Fibroblast of lung (primary cell): ENCODE data around the gene BLOC1S1. TPM values are rescaled to one million over a fixed set of nuclear protein-coding genes. Genes with fewer than 3 reads are reported as not detected.

Source experiments
- DNase-seq, 2 donors: peaks; one replicate each; pipeline versions ENCODE4 v3.0.0 to v3.0.0-alpha.2; 2010; ENCODE audit warnings: low read depth in 2 of 2
- H2AFZ ChIP-seq: 2 replicates; pipeline ENCODE4 v1.5.1; 2012; ENCODE audit warnings: low read length, control low read depth, inconsistent platforms
- H3K27ac ChIP-seq: 2 replicates; pipeline ENCODE4 v1.5.1; 2011; ENCODE audit warnings: low read length, control low read depth; ENCODE audit not compliant: insufficient read depth
- H3K27me3 ChIP-seq: 2 replicates; pipeline ENCODE4 v1.5.1; 2011; ENCODE audit warnings: mild to moderate bottlenecking, low read length; ENCODE audit not compliant: control insufficient read depth, insufficient read depth
- H3K36me3 ChIP-seq: 2 replicates; pipeline ENCODE4 v1.5.1; 2011; ENCODE audit warnings: low read length; ENCODE audit not compliant: control insufficient read depth, insufficient read depth
- H3K4me1 ChIP-seq: 2 replicates; pipeline ENCODE4 v1.5.1; 2011; ENCODE audit warnings: low read length; ENCODE audit not compliant: control insufficient read depth, insufficient read depth; ENCODE audit errors: extremely low read depth
- H3K4me2 ChIP-seq: 2 replicates; pipeline ENCODE4 v1.5.1; 2011; ENCODE audit warnings: low read length, control low read depth; ENCODE audit not compliant: insufficient read depth; ENCODE audit errors: extremely low read depth
- H3K4me3 ChIP-seq, 4 experiments: fragments of 200-600 bp in 1 of 4; sonication (generic) in 1 of 4; replicated peaks in 1 of 4; 2 replicates each; pipeline ENCODE4 v1.5.1; 2011 to 2016; ENCODE audit warnings: low read length in 4 of 4, low read depth in 3 of 4, mild to moderate bottlenecking in 3 of 4, control low read depth in 2 of 4, inconsistent platforms in 1 of 4, mixed read lengths in 1 of 4; ENCODE audit not compliant: insufficient read depth in 1 of 4; ENCODE audit errors: control extremely low read depth in 1 of 4
- H3K79me2 ChIP-seq: 2 replicates; pipeline ENCODE4 v1.5.1; 2012; ENCODE audit warnings: mild to moderate bottlenecking, low read length, inconsistent platforms; ENCODE audit not compliant: control insufficient read depth, insufficient read depth
- H3K9ac ChIP-seq: 2 replicates; pipeline ENCODE4 v1.5.1; 2011; ENCODE audit warnings: mild to moderate bottlenecking, low read length, control low read depth; ENCODE audit not compliant: insufficient read depth
- H3K9me3 ChIP-seq: 2 replicates; pipeline ENCODE4 v1.5.1; 2012; ENCODE audit warnings: low read depth, low read length; ENCODE audit not compliant: control insufficient read depth, insufficient read depth
- H4K20me1 ChIP-seq: 2 replicates; pipeline ENCODE4 v1.5.1; 2011; ENCODE audit warnings: low read length; ENCODE audit not compliant: control insufficient read depth, insufficient read depth; ENCODE audit errors: extremely low read depth
- EZH2 ChIP-seq: IDR thresholded peaks from 2 replicates; pipeline ENCODE4 v1.5.1; 2012; ENCODE audit warnings: low read length, control low read depth, mild to moderate bottlenecking; ENCODE audit errors: missing control alignments
- polyA plus RNA-seq, 2 donors: library from polyadenylated mRNA; depleted of rRNA in 1 of 2; stranded (reverse) in 1 of 2; unstranded in 1 of 2; fragments of >200 nt; gene quantifications; 2 replicates each; pipeline ENCODE4 v1.2.1, GENCODE V29; 2011 to 2012; ENCODE audit warnings: missing spikeins in 1 of 2
- total RNA-seq: library from RNA; depleted of rRNA; stranded (reverse); fragments of >200 nt; gene quantifications from 2 replicates; pipeline ENCODE4 v1.2.1, GENCODE V29; 2014
- TF ChIP-seq, protein P1 (sequence below), 2 donors: IDR thresholded peaks in 1 of 2; conservative IDR thresholded peaks in 1 of 2; 1 replicate in 1 of 2; 2 replicates in 1 of 2; pipeline ENCODE4 v1.5.1; 2011 to 2012; ENCODE audit warnings: low read length in 2 of 2, control low read depth in 1 of 2, inconsistent platforms in 1 of 2, low read depth in 1 of 2, mild to moderate bottlenecking in 1 of 2

Gene BLOC1S1
- total and polyA plus RNA-seq, 2 donors (not counting 1 experiment from before 2014, with no cell fraction given) = 103 to 163 TPM

DNA sequence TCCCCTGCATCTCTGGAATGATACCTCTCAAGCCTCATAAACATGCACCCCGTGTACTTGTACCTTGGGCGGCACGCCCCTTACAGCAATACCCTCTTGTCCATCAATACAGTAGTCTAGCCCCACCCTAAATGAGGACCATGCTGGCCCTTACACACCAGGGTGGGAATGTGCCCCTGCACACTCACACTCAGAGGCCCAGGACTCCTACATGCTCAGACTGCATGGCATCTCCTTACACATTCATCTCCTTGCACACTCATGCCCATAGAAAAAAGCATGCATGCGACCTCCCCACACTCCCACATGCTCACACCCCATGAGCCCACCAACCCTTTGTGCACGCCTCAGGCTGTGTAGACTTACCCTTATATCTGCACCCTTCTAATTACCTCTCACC is 30.2 kb upstream of the BLOC1S1 start:
- Histone ChIP-seq H3K4me2 (no peak overlapping the region), H4K20me1 (no peaks in the 10 kb centered on the region), H3K4me3 (no peak overlapping the region), H3K9me3 (no peaks in the 10 kb centered on the region), H3K27me3 (no peaks in the 10 kb centered on the region), H3K79me2 (no peaks in the 10 kb centered on the region), H3K36me3 (peaks cover 2% of the 10 kb centered on the region), H3K9ac (no peak overlapping the region), H3K27ac (no peak overlapping the region), H3K4me1 (no peaks in the 10 kb centered on the region), H2AFZ (no peak overlapping the region)
- DNase-seq = no peak
- TF ChIP-seq, protein P1, sequence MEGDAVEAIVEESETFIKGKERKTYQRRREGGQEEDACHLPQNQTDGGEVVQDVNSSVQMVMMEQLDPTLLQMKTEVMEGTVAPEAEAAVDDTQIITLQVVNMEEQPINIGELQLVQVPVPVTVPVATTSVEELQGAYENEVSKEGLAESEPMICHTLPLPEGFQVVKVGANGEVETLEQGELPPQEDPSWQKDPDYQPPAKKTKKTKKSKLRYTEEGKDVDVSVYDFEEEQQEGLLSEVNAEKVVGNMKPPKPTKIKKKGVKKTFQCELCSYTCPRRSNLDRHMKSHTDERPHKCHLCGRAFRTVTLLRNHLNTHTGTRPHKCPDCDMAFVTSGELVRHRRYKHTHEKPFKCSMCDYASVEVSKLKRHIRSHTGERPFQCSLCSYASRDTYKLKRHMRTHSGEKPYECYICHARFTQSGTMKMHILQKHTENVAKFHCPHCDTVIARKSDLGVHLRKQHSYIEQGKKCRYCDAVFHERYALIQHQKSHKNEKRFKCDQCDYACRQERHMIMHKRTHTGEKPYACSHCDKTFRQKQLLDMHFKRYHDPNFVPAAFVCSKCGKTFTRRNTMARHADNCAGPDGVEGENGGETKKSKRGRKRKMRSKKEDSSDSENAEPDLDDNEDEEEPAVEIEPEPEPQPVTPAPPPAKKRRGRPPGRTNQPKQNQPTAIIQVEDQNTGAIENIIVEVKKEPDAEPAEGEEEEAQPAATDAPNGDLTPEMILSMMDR (conservative IDR thresholded peaks at IDR 0.05 in 1 of 2, IDR thresholded peaks at IDR 0.05 in 1 of 2; ENCODE audit: low read depth in 1 of 2, low read length in 2 of 2) = no peak
- TF ChIP-seq EZH2 = no peak

DNA sequence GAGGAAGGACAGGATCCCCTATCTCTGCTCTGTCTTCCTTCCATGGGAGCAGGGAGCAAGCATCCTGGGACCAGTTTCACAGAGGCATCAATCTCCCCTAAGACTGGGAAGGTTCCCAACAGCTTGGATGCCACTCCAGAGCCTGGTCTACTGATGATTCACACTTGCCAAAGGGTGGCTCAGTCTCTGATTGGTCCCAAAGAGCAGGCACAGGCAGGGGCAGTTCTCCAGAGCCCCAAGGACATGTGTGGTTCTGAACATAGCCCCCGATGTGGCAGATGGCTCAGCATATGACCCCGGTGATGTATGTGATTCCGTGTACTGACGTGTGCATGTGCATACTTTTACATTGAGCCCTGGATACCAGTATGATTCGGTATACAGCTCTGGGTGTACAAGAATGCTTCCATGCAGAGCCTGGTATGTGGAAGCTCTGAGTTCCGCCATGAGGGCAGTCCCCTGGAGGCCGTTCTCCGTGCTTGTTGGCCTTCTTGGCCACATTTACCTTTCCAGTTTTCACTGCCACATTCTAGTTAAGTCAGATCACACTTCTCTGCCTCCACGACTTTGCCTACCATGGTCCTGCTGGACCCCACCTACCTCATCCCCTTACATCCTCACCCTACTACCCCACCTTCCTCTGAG is 29.4 kb upstream of the BLOC1S1 start:
- Histone ChIP-seq H3K4me3 (no peak overlapping the region), H3K79me2 (no peaks in the 10 kb centered on the region), H3K9me3 (no peaks in the 10 kb centered on the region), H3K4me2 (no peak overlapping the region), H3K4me1 (no peaks in the 10 kb centered on the region), H3K9ac (no peak overlapping the region), H3K27me3 (no peaks in the 10 kb centered on the region), H3K36me3 (peaks cover 2% of the 10 kb centered on the region), H3K27ac (no peak overlapping the region), H2AFZ (no peak overlapping the region), H4K20me1 (no peaks in the 10 kb centered on the region)
- no peak for TF ChIP-seq EZH2
- no peak for DNase-seq

DNA sequence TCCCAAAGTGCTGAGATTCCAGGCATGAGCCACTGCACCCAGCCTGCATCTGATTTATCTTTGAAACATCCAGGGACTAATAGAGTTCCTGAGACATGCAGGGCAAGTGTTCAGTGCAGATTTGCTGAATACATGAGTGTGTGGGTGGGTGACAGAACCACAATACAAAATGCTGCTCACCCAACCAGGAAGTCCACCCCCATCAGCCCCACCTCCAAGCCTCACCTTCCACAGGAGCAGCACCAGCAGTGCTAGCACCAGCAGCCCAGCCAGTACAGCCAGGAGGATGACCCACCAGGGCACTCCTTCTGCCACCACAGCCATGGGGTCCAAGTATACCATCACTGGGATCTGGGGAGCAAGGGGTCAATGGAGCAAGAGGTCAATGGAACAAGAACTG is 28.1 kb upstream of the BLOC1S1 start:
- Histone ChIP-seq H4K20me1 (no peaks in the 10 kb centered on the region), H3K9me3 (no peaks in the 10 kb centered on the region), H3K4me2 (no peak overlapping the region), H3K36me3 (peaks cover 2% of the 10 kb centered on the region), H3K4me3 (no peak overlapping the region), H3K9ac (no peak overlapping the region), H2AFZ (no peak overlapping the region), H3K4me1 (no peaks in the 10 kb centered on the region), H3K27ac (no peak overlapping the region), H3K27me3 (no peaks in the 10 kb centered on the region), H3K79me2 (no peaks in the 10 kb centered on the region)
- no peak for TF ChIP-seq EZH2
- TF ChIP-seq, protein P1 (conservative IDR thresholded peaks at IDR 0.05 in 1 of 2, IDR thresholded peaks at IDR 0.05 in 1 of 2; ENCODE audit: low read depth in 1 of 2, low read length in 2 of 2) = no peak
- peak in 1 of 2 donors; percentile 24 for DNase-seq
